Hepatocyte (in vitro differentiated cells): ENCODE results near the gene CYYR1. TPM values are rescaled to one million over a fixed set of nuclear protein-coding genes. Genes with fewer than 3 reads are reported as not detected.
A peak's percentile ranks its signal among the peaks of the same experiment; 100 is the strongest.

ENCODE experiments used
- DNase-seq: peaks from one replicate; pipeline ENCODE4 v3.0.0-alpha.2; 2016; ENCODE audit warnings: low spot score
- H2AFZ ChIP-seq: fragments of 200-600 bp; sonication (generic); 2 replicates; pipeline ENCODE4 v1.6.0; 2016; ENCODE audit warnings: antibody characterized with exemption, mild to moderate bottlenecking
- H3K27ac ChIP-seq: fragments of 200-600 bp; sonication (generic); 2 replicates; pipeline ENCODE4 v1.5.1; 2016; ENCODE audit warnings: mild to moderate bottlenecking
- H3K27me3 ChIP-seq: fragments of 200-600 bp; sonication (generic); 2 replicates; pipeline ENCODE4 v1.6.1; 2016
- H3K36me3 ChIP-seq: fragments of 200-600 bp; sonication (generic); replicated peaks from 2 replicates; pipeline ENCODE4 v1.5.1; 2016; ENCODE audit warnings: low read depth; ENCODE audit not compliant: insufficient read depth
- H3K4me1 ChIP-seq: fragments of 200-600 bp; sonication (generic); 2 replicates; pipeline ENCODE4 v1.5.1; 2016; ENCODE audit warnings: mild to moderate bottlenecking, moderate library complexity; ENCODE audit not compliant: insufficient read depth
- H3K4me2 ChIP-seq: fragments of 200-600 bp; sonication (generic); 2 replicates; pipeline ENCODE4 v1.6.0; 2016
- H3K4me3 ChIP-seq: fragments of 200-600 bp; sonication (generic); 2 replicates; pipeline ENCODE4 v1.5.1; 2016; ENCODE audit warnings: mild to moderate bottlenecking
- H3K79me2 ChIP-seq: fragments of 200-600 bp; sonication (generic); 2 replicates; pipeline ENCODE4 v1.6.0; 2017; ENCODE audit warnings: mild to moderate bottlenecking
- H3K9me2 ChIP-seq: fragments of 200-600 bp; sonication (generic); replicated peaks from 2 replicates; pipeline ENCODE4 v1.6.0; 2017; ENCODE audit warnings: mild to moderate bottlenecking; ENCODE audit not compliant: insufficient read depth
- H3K9me3 ChIP-seq: fragments of 200-600 bp; sonication (generic); 2 replicates; pipeline ENCODE4 v1.5.1; 2016; ENCODE audit warnings: low read depth, mild to moderate bottlenecking
- H4K20me1 ChIP-seq: fragments of 200-600 bp; sonication (generic); 2 replicates; pipeline ENCODE4 v1.6.0; 2016; ENCODE audit warnings: mild to moderate bottlenecking; ENCODE audit not compliant: insufficient read depth, poor library complexity, severe bottlenecking
- EZH2 ChIP-seq: fragments of 200-600 bp; sonication (generic); IDR thresholded peaks from 2 replicates; pipeline ENCODE4 v1.6.1; 2016; ENCODE audit warnings: antibody characterized with exemption, mild to moderate bottlenecking, borderline replicate concordance
- EZH2phosphoT487 ChIP-seq: fragments of 200-600 bp; sonication (generic); IDR thresholded peaks from one replicate; pipeline ENCODE4 v1.6.1; 2018; ENCODE audit warnings: antibody characterized with exemption, mild to moderate bottlenecking, low read depth, moderate library complexity; ENCODE audit not compliant: unreplicated experiment, severe bottlenecking
- WGBS: methylation state at CpG from one replicate; pipeline ENCODE4 v1.1.6; 2016; ENCODE audit warnings: low lambda C conversion rate; ENCODE audit errors: missing lambda C conversion rate; 5-methylcytosine and 5-hydroxymethylcytosine counted together
- polyA plus RNA-seq: library from polyadenylated mRNA; unstranded; fragments of >200 nt; fragmentation: Nextera tagmentation; extraction: Ambion mirVana; gene quantifications from 2 replicates; pipeline ENCODE4 v1.2.1, GENCODE V29; 2016
- total RNA-seq: library from RNA; depleted of rRNA; stranded (reverse); fragments of >200 nt; gene quantifications from 2 replicates; pipeline ENCODE4 v1.2.3, GENCODE V29; 2014
- TF ChIP-seq, protein P1 (sequence below): fragments of 200-600 bp; sonication (generic); IDR thresholded peaks from 2 replicates; pipeline ENCODE4 v1.5.1; 2016; ENCODE audit warnings: antibody characterized with exemption, mild to moderate bottlenecking; ENCODE audit not compliant: poor library complexity

The CYYR1 gene
- total and polyA plus RNA-seq, 2 experiments from 2014 or later, result 6.6 to 7.6 TPM

GRCh38 chr21:26453267-26453666 lies 119.8 kb downstream of the CYYR1 start:
- Histone ChIP-seq H3K27me3 (no peaks in the 10 kb centered on the region), H3K27ac (no peak overlapping the region), H3K4me3 (no peak overlapping the region), H3K9me2 (no peaks in the 10 kb centered on the region), H3K36me3 (no peaks in the 10 kb centered on the region), H3K9me3 (no peaks in the 10 kb centered on the region), H4K20me1 (no peaks in the 10 kb centered on the region), H3K4me2 (no peak overlapping the region), H3K79me2 (no peaks in the 10 kb centered on the region), H2AFZ (no peak overlapping the region), H3K4me1 (peaks cover 3% of the 10 kb centered on the region)
- WGBS, result 74% methylated on average over 5 of the region's 5 CpGs
- no peak for DNase-seq
- no peak for TF ChIP-seq EZH2
- no peak for TF ChIP-seq EZH2phosphoT487
- TF ChIP-seq, protein P1, sequence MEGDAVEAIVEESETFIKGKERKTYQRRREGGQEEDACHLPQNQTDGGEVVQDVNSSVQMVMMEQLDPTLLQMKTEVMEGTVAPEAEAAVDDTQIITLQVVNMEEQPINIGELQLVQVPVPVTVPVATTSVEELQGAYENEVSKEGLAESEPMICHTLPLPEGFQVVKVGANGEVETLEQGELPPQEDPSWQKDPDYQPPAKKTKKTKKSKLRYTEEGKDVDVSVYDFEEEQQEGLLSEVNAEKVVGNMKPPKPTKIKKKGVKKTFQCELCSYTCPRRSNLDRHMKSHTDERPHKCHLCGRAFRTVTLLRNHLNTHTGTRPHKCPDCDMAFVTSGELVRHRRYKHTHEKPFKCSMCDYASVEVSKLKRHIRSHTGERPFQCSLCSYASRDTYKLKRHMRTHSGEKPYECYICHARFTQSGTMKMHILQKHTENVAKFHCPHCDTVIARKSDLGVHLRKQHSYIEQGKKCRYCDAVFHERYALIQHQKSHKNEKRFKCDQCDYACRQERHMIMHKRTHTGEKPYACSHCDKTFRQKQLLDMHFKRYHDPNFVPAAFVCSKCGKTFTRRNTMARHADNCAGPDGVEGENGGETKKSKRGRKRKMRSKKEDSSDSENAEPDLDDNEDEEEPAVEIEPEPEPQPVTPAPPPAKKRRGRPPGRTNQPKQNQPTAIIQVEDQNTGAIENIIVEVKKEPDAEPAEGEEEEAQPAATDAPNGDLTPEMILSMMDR, result no peak

DNA sequence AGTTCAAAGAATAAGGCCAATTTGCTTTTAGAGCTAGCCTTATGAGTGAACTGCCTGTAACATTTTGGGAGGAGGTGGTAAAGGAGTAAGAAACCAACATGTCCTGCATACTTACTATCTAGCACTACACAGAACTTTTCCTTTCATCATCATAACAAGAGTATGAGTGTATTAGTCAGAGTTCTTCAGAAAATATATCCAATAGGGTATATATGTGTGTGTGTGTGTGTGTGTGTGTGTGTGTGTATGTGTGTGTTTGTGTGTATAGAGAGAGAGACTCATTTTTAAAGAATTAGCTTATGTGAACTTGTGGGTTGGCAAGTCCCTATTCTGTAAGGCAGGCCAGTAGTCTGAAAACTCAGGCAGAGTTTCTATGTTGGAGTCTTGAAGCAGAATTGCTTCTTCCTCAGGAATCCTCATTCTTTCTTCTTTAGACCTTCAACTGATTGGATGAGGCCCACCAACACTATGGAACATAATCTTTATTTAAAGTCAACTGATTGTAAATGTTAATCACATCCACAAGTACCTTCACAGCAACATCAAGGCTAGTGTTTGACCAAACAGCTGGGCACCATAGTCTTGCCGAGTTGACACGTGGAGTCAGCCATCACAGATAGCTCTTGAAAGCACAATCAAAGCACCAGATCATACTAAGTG lies 121.9 kb downstream of the CYYR1 start:
- H2AFZ ChIP-seq, result no peak overlapping the region
- DNase-seq, result no peak
- H3K9me2 ChIP-seq, result no peaks in the 10 kb centered on the region
- H3K4me3 ChIP-seq, result no peak overlapping the region
- no peaks in the 10 kb centered on the region for H3K79me2 ChIP-seq
- no peaks in the 10 kb centered on the region for H3K9me3 ChIP-seq
- no peaks in the 10 kb centered on the region for H4K20me1 ChIP-seq
- 89% methylated on average over 2 of the region's 2 CpGs for WGBS
- no peak for TF ChIP-seq EZH2
- TF ChIP-seq, protein P1, result no peak
- TF ChIP-seq EZH2phosphoT487, result no peak
- H3K27me3 ChIP-seq, result no peaks in the 10 kb centered on the region
- H3K27ac ChIP-seq, result no peak overlapping the region
- peaks cover 3% of the 10 kb centered on the region for H3K4me1 ChIP-seq
- H3K36me3 ChIP-seq, result no peaks in the 10 kb centered on the region
- no peak overlapping the region for H3K4me2 ChIP-seq

- Histone ChIP-seq H3K27ac (peak overlapping the region; percentile 10), H3K9me2 (no peaks in the 10 kb centered on the region), H3K27me3 (no peaks in the 10 kb centered on the region), H4K20me1 (no peaks in the 10 kb centered on the region), H3K79me2 (no peaks in the 10 kb centered on the region), H3K4me2 (peak overlapping the region; percentile 29), H2AFZ (no peak overlapping the region), H3K4me3 (no peak overlapping the region), H3K9me3 (no peaks in the 10 kb centered on the region), H3K4me1 (peaks cover 3% of the 10 kb centered on the region), H3K36me3 (no peaks in the 10 kb centered on the region)
- no peak for TF ChIP-seq EZH2
- no peak for TF ChIP-seq EZH2phosphoT487
- TF ChIP-seq, protein P1, result no peak
- DNase-seq, result peak; percentile 11
- 35% methylated on average over 5 of the region's 5 CpGs for WGBS
Observed at GRCh38 chr21:26449161-26449560, 123.9 kb downstream of the CYYR1 start.
